Right hindlimb (tissue), 1 donor: ENCODE data around the gene ZBTB39.
"Not testable (repeated sequence)": the region's sequence is repeated elsewhere in the genome, so short reads cannot be mapped to it uniquely, and the experiment has no call there.

Source experiments
- DNase-seq: peaks from one replicate; pipeline ENCODE4 v3.0.0-alpha.2; 2018

Gene ZBTB39

DNA sequence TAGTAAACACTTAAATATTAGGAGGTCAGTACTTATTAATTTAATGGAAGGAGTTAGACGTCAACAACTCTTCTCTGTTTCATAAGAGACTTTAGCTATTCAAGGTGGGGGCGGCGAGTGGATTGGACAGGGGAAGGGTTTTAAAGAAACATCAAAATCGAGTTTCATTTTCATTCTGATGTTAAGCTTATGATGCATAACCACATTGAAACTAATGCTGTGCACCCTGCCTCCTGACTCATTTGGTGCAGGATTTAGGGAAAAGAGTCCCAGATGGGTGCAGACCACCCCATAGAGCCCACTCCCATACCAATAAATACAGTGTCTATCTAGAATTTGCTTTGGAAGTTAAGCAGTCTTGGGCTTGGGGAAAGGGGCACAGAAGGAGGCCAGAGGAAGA is 7.4 kb downstream of the ZBTB39 start:
- no peak for DNase-seq

DNA sequence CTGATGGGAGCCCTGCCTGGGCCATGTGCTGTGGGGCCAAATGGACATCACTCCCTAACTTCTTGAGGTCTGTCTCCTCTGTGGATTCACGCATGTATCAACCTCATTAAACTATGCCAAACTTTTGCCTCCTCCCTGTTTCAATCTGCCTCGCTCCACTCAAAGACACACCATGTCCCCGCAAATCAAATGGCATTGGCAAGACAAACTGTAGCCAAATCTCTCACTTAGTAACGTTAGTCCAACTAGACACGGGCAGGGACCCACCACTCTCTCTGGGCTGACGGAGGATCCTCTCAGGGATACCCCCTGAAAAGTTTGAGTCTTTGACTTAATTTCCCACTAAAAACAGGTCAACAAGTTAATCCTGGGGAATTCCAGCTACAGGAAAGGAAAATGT is 8.0 kb downstream of the ZBTB39 start:
- DNase-seq: no peak

DNA sequence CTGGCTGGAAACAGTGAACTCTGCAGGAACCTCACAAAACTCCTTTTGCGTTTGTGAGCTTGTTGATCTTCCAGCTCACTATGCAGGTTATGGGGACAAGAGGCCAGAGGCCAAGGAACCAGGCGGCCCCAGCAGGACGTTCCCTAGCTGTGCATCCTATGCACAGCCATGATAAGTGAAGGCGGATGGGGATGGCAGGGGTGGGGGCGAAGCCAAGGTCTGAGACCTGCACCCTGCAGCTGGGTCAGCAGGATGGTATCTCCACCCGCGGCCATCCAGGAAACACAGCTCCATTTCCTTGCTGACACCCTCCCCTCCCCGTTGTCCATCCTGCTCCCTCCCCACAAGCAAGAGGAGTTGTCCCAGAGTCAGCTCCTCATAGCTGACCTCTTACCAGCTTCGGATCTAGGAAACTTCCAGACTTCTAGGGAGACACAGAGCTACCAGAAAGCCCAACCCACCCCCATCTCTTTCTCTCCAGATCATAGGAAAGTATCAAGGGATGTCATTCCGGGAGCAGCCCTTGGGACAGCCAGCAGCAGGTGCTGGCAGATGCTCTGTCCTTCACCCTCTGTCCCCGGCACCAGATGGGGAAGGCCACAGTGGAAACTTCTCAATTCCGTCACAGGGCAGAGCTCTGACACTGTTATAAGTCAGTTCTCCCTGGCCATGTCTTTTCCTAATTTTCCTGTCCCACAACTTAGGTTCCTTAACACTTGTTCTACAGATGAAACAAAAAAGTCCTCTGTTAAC is 9.4 kb downstream of the ZBTB39 start:
- DNase-seq: no peak

DNA sequence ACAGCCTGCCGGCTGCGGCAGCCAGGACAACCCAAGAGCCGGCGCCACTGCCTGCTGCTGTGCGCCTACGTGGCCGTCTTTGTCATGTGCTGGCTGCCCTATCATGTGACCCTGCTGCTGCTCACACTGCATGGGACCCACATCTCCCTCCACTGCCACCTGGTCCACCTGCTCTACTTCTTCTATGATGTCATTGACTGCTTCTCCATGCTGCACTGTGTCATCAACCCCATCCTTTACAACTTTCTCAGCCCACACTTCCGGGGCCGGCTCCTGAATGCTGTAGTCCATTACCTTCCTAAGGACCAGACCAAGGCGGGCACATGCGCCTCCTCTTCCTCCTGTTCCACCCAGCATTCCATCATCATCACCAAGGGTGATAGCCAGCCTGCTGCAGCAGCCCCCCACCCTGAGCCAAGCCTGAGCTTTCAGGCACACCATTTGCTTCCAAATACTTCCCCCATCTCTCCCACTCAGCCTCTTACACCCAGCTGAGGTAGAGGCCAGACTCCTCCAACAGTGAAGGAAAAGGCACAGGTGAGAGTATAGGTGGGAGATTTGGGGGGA is 10.3 kb downstream of the ZBTB39 start:
- no peak for DNase-seq

DNA sequence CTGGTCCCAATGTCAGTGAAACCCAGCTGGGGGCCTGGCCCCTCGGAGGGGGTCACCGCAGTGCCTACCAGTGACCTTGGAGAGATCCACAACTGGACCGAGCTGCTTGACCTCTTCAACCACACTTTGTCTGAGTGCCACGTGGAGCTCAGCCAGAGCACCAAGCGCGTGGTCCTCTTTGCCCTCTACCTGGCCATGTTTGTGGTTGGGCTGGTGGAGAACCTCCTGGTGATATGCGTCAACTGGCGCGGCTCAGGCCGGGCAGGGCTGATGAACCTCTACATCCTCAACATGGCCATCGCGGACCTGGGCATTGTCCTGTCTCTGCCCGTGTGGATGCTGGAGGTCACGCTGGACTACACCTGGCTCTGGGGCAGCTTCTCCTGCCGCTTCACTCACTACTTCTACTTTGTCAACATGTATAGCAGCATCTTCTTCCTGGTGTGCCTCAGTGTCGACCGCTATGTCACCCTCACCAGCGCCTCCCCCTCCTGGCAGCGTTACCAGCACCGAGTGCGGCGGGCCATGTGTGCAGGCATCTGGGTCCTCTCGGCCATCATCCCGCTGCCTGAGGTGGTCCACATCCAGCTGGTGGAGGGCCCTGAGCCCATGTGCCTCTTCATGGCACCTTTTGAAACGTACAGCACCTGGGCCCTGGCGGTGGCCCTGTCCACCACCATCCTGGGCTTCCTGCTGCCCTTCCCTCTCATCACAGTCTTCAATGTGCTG is 11.0 kb downstream of the ZBTB39 start:
- no peak for DNase-seq

DNA sequence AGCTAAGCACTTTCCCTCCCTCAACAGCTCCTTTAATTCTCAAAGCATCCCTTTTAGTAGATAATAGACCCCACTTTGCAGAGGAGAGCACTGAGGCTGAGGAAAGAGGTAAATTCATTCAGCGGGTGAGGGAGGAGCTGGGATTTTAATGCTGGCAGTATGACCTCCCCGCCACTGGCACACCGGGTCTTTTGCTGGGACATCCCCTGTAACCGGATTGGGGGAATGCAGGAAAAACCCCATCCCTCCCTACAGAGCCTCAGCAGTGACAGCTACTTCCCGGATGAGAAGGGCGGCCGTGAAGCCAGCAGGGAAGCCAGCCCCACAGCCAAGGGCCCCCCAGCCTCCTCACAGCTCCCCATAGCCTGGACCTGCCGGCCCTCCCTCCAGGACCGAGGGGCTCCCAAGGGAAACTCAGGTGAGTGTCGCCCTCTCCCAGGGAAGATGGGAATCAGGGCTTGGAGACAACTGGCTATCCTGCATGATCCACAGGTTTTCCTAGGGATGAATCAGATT is 12.1 kb downstream of the ZBTB39 start:
- DNase-seq: no peak

DNA sequence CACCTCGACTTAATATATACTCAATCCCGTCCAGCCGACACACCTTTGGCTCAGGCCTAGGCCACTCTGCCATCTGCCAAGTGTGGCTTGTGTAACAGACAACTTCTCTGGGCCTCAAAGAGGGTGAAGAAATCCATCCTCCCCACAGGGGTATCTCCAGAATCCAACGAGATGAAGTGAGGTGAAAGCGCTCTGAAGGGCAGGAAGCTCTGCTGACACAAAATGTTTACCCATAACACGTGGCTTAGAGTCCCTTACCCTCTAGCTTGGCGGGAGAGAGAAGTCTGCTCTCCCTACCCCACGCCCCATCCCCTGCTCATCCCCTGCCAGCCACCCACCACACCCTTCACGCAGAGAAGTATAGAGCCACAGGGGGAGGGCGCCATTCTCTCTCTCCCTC is 13.0 kb downstream of the ZBTB39 start:
- DNase-seq: no peak

DNA sequence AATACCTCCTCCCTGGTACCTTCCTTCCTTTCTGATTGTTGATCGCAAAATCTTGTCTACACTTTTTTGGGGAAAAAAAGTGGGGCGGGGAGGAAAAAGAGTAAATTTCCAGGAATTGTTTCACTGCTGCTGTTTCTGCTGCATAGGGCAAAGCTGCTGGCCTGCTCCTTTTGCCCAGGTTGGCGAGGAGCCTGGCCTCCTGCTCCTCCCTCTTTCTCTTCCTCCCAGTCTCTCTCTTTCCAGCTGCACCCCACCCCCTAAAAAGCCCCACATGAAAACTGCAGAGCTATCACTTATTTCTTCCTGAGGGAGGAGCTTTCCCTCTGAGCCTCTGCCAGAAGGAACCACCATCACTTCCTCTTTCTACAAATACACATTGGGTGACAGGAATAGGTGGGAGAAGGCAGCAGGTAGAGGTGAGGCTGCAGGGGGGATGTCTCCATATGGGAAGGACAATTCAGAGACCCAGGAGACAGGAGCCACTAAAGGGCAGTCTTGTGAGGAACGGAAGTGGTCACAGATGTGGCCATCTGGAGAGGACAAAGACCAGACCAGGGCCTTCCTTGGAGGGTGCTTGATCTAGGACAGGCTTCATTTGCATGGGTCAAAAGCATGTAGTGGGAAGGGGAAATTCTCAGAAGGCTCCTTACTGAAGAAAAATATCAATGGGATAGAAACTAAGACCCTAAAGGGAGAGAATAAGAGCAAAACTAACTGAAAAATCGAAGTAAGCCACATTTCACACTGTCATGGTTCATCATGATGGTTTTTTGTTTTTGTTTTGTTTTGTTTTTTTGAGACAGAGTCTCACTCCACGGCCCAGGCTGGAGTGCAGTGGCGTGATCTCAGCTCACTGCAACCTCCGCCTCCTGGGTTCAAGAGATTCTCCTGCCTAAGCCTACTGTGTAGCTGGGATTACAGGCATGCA is 14.8 kb downstream of the ZBTB39 start:
- DNase-seq: peak; percentile 6

DNA sequence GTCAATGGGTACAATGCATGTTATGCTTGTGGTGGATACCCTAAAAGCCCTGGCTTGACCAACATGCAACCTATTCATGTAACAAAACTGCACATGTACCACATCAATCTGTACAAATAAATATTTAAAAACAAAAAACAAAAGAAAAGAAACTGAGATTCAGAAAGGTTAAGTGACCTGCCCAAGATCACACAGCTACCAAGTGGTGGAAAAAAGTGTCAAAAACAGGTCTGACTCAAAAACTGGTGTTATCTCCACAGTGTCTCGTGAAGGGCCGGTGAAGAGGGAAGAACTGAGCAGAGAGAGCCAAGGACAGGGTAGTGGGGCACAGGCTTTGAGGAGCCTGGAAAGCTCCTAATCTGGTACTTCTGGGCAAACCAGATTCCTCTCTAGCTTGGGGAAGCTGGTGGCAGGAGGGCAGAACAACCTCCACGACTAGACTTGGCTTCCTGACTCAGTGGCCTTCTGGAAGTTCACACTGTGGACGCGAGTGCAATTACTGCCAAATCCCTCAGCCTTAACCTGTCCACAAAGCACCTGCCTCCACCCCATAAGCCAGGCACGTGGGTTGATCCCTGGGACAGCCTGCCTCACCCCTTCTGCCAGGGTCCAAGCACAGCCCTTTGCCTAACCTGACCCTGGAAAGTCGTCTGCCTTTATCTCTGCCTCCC is 15.6 kb downstream of the ZBTB39 start:
- DNase-seq: peak; percentile 16

DNA sequence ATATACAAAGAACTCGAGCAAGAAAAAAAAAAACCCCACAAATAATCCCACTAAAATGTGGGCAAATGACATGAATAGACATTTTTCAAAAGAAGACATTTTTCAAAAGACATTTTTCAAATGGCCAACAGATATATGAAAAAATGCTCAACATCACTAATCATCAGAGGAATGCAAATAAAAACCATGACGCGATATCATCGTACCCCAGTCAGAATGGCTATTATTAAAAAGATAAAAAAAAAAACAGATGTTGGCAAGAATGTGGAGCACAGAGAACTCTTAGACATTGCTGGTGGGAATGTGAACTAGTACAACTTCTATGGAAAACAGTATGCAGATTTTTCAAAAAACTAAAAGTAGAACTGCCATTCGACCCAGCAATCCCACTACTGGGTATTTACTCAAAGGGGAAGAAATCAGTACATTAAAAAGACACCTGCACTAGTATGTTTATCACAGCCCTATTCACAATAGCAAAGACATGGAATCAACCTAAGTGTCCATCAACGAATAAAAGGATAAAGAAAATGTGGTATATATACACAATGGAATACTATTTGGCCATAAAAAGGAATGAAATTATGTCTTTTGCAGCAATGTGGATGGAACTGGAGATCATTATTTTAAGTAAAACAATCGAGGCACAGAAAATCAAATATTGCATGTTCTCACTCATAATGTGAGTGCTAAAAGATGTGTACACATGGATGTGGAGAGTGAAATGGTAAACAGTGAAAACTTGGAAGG is 16.3 kb downstream of the ZBTB39 start:
- DNase-seq: no peak

DNA sequence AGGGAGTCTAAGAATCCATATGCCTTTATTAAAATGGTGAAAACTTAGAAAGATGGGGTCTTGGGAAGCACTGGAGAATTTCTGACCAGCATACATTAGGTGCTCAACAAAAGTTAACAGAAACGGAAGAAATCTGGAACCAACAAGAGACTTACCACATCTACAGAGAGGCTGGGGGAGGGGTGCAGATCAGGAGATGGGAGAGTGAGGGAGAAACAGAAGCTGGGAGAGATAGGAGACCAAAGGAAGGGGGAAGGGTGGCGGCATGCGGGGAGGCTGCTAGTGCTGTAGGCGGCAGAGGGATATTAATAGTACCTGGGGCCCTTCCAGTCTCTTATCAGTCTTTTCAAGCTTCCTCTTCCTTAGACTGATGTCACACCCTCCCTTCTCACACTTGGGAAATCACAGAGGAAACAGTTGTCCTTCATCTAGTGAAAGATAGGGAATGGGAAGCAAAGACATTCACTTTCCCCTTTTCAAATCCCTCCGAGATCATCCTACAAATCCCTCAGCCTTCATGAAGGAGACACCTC is 18.1 kb downstream of the ZBTB39 start:
- peak; percentile 15 for DNase-seq

DNA sequence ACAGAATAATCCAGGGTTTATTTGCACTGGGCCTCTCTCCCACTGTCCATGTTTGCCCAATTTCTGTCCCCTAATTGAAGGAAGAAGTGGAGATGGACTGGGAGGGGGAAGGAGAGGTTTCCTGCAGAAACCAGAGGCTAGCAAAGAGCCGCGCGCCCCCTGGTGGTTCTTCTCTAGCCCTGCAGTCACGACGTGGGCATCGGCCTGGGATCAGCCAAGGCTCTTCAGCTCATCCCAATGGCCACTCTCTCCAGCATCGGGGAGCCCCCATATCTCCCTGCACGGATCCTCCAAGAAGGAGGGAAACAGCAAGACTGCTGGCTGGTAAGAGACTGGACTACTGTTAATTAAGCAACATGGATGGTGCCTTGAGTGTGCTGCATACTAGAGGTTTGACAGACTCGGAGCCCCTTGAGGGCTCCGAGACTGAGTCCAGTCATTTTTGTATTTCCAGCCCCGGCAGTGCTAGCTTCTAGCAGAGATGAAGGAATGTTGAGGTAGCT is 18.7 kb downstream of the ZBTB39 start:
- peak; percentile 84 for DNase-seq

DNA sequence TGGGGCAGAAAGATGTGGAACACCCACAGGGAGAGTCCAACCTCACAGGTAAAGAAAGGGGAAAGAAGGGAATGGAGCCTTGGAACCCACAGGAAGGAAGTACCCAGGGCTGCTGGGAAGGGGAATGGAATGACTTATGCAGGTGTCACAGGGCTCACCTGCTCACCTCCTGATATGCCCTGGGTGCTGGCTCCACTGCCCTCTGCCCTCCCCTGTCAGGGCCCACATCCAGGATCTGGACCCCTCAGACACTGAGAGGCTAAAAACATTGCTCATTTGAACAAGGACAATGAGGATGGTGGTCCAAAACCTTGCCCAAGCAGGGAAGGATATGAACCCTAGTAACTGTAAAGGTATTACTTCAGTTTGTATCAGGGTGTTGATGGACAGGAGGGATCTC is 19.3 kb downstream of the ZBTB39 start:
- DNase-seq: no peak

DNA sequence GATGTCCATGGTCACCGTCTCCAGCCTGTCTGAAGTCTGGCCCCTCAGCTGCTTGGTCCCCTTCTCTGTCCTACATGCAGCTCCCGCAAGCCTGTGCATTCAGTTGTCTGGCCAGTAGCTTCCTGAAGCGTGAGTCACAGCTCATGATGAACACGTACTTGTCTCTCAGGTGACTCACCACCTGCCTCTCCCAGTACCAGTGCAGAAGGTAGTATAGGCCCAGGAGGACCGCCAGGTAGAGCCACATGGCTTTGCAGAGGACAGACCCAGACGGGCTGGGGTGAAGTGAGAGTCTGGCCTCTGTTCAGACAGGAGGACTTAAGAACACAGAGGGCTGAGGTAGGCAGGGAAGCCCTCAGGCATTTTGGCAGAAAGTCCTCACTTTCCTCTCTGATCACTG is 20.6 kb downstream of the ZBTB39 start:
- not testable (repeated sequence) for DNase-seq

DNA sequence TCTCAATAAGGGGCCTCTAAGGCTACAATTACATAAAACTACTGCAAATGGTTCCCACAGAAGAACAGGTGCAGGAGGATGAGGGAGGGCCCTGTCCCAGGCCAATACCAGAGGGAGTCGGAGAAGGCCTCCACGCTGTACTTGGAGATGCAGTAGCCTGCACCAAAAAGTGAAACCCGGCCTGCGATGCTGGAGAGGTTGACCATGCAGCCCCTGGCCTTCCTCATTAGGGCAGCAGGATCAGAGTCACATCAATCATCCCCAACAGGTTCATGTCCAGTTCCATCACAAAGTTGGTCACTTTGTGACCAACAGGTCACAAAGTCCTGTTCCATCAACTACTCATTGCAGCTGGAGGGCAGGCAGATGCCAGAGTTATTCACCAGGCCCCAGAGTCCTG is 23.0 kb downstream of the ZBTB39 start:
- DNase-seq: no peak

DNA sequence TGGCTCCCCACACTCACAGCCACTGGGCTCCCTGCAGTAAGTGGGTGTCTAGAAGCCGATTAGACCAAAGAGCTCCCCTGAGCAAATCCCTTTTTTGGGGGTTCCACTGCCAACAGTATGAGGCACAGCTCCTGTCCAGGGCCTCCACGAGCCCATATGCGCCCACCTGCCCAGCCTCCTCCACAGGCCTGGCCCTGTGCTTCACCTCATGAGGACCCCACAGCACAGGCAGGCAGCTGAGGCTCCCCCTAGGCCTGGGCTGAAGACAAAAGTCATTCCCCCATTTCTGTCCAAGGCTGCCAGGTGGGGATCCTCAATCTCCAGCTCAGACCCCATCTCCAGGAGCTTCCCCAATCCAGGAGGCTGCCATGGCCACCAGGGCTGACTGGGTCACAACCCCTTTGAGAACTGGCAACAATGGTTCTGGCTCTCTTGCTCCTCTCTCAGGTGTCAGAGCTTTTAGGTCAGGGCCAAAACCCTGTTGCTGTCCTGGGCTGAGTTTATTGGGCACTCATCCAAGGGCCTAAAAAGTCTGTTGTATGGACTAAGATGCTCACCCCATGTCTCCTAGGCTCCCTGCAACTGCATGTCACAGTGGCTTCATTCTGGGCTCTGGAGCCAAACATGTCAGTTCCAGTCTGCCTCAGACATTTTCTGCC is 23.6 kb downstream of the ZBTB39 start:
- DNase-seq: not testable (repeated sequence)

DNA sequence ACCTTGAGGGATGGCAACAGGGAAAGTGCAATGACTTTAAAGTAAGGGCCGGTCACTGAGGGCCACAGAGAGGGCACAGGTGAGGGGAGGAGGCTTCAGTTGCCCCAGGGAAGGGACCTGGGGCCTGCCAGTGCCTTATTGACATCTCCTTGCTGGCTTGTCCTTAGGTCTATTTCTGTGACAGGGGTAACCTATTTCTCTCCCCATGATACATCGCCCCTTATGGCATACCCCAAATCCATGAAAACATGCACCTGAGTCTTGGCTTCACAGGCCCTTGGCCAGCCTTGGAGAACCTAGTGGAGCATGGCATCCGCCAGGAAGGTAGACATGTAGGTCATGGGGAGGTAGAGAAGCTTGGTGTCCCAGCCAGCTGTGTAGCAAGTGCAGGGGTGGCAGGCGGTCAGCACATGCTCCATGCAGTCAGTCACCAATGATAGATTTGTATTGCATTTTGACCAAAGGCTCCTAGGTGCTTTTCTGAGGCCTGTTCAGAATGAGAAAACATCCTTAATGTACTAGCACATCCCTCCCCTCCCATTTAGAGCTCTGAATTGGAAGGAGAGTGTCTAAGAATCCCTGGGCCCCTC is 25.3 kb downstream of the ZBTB39 start:
- no peak for DNase-seq

DNA sequence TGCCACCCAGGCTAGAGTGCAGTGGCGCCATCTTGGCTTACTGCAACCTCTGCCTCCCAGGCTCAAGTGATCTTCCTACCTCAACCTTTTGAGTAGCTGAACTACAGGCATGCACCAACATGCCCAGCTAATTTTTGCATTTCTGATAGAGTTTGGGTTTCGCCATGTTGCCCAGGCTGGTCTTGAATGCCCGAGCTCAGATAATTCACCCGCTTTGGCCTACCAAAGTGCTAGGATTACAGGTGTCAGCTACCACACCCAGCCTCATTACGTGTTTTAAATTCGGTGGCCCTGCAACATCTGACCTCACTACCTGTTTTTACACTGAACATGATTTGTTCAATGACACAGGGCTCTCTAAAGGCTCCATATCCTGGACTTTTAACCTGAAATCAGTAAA is 26.1 kb downstream of the ZBTB39 start:
- DNase-seq: no peak

DNA sequence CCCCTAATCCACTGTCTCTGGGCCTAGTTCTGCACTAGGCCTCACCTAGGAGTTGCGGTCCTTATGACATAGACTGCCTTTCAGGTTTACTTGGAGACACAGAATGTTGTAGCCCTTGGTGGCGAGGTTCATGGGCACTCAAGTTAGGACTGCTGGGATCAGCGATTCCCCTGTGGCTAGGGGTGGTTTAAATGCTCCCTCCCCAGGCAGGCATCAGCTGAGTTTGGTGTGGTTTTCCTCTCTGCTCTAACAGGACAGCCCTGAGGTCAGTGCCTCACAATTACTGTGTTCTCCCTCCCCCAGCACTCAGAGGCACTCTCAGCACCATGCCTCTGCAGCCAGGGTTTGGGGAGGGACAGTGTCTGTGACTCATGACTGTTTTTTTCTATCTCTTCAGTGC is 26.7 kb downstream of the ZBTB39 start:
- DNase-seq: no peak
